ENCODE measurements around the gene DBN1.

DNA sequence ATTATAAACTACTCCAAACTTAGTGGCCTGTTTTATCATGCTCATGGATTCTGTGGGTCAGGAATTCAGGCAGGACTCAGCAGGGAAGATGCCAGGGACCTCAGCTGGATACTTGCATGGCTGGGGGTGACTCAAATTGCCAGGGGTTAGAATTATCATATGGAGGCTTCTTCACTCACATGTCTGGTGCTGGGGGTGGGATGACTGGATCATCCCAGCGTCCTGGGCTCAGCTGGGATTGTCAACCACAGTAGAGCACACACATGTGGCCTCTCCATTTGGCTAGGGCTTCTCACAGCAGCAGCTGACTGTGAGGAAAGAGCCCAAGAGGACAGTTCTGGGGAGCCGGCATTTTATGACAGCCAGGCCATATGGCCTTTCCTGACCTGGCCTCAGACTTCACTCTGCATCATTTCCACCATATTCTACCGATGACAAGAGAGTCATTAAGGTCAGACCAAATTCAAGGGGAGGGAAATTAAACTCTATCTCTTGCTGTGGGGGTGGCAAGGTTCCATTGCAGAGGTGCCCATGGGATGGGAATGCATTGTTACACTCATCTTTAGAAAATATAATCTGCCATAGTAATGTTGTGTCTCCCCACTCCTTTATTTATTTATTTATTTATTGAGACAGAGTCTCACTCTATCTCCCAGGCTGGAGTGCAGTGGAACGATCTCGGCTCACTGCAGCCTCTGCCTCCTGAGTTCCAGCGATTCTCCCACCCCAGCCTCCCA lies 52.2 kb downstream of the DBN1 start:
- TF ChIP-seq JUN (IDR thresholded peaks at IDR 0.05): no peak
- TF ChIP-seq MAZ (IDR thresholded peaks at IDR 0.05; ENCODE audit: borderline replicate concordance, low read depth, low read length): no peak
- no peak for TF ChIP-seq KDM1A (IDR thresholded peaks at IDR 0.05; ENCODE audit: low read depth)
- TF ChIP-seq, protein P1, sequence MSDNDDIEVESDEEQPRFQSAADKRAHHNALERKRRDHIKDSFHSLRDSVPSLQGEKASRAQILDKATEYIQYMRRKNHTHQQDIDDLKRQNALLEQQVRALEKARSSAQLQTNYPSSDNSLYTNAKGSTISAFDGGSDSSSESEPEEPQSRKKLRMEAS (IDR thresholded peaks at IDR 0.05): no peak
- no peak for TF ChIP-seq POLR2A (IDR thresholded peaks at IDR 0.05; ENCODE audit: low read length)
- TF ChIP-seq, protein P2, sequence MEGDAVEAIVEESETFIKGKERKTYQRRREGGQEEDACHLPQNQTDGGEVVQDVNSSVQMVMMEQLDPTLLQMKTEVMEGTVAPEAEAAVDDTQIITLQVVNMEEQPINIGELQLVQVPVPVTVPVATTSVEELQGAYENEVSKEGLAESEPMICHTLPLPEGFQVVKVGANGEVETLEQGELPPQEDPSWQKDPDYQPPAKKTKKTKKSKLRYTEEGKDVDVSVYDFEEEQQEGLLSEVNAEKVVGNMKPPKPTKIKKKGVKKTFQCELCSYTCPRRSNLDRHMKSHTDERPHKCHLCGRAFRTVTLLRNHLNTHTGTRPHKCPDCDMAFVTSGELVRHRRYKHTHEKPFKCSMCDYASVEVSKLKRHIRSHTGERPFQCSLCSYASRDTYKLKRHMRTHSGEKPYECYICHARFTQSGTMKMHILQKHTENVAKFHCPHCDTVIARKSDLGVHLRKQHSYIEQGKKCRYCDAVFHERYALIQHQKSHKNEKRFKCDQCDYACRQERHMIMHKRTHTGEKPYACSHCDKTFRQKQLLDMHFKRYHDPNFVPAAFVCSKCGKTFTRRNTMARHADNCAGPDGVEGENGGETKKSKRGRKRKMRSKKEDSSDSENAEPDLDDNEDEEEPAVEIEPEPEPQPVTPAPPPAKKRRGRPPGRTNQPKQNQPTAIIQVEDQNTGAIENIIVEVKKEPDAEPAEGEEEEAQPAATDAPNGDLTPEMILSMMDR (IDR thresholded peaks at IDR 0.05): no peak
- no peak for TF ChIP-seq EP300 (IDR thresholded peaks at IDR 0.05)
- no peak for TF ChIP-seq MYC (IDR thresholded peaks at IDR 0.05; ENCODE audit: borderline replicate concordance, low read length)
- no peak for TF ChIP-seq HOXB13 (CRISPR knock-in tag; IDR thresholded peaks at IDR 0.05; ENCODE audit: low read depth)

All from A549 (cell line).